Endometrial microvascular endothelial cells (primary cell): Measurements from ENCODE around the gene OTOF. TPM values are rescaled to one million over a fixed set of nuclear protein-coding genes. Genes with fewer than 3 reads are reported as not detected.

Experiments used
- in situ Hi-C: cut with HindIII; loops from 2 replicates; pipeline ENCODE4 v1.10.0; 2017; ENCODE audit warnings: low sequenced_read_pairs, low pct_unique_long_range_greater_than_20kb; ENCODE audit errors: inconsistent ontology term
- total RNA-seq: library from RNA; depleted of rRNA; stranded (reverse); fragments of >200 nt; gene quantifications from one replicate; pipeline ENCODE4 v1.2.3, GENCODE V29; 2015; ENCODE audit errors: inconsistent ontology term

Gene OTOF
- total RNA-seq, 1 donor from 2014 or later: not detected

DNA sequence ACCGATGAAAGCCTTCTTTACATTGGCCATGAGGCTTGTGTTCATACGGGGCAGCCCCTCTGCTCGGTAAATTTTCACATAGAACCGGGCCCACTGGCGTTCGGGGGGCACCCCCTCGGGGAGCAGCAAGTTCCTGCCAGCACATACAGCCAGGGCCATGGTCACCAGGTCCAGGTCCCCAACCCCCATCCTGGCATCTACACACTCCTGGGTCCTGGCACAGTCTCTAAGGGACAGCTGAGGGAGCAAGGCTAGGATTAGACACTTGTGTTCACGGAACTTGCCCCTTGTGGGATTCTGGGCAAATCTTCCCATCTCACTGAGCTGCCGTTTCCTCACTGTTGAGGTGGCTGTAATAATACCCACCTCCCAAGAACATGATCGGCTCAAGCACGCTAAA is 5.6 kb upstream of the OTOF start:
- in situ Hi-C loops: no loop called here

DNA sequence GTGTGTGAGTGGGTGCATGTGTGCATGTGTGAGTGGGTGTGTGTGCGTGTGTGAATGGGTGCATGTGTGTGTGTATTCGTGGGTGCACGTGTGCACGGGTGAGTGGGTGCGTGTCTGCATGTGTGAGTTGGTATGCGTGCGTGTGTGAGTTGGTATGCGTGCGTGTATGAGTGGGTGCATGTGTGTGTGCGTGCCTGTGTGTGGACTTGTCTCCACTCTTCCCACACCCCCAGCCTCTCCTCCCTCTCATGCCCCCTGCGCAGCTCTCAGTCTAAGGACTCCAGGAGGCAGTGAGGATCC is 5.1 kb upstream of the OTOF start:
- in situ Hi-C loops: no loop called here

DNA sequence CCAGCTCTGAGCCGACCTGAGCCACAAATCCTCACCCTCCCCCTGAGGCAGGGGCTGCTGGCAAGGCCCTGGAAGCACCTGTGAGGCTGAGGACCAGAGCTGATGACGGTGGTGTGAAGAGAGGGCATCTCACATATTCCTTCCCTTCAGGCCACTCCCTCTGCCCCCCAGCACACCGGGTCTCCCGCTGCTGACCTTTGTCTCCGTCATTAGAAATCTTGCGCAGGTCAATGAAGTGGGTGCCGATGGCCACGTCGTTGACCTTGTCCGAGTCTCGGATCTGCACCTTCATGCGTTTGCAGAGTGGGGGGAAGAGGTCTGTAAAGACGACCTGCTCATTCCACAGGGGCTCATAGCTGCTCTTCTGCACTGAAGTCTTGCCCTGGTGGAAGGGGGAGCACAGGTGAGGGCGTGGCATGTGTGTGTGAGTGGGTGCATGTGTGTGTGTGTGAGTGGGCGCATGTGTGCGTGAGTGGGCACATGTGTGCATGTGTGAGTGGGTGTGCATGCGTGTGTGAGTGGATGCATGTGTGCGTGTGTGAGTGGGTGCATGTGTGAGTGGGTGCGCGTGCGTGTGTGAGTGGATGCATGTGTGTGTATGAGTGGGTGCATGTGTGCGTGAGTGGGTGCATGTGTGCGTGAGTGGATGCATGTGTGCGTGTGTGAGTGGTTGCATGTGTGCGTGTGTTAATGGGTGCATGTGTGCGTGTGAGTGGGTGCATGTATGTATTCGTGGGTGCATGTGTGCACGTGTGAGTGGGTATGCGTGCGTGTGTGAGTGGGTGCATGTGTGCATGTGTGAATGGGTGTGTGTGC is 4.5 kb upstream of the OTOF start:
- in situ Hi-C loops: no loop called here

DNA sequence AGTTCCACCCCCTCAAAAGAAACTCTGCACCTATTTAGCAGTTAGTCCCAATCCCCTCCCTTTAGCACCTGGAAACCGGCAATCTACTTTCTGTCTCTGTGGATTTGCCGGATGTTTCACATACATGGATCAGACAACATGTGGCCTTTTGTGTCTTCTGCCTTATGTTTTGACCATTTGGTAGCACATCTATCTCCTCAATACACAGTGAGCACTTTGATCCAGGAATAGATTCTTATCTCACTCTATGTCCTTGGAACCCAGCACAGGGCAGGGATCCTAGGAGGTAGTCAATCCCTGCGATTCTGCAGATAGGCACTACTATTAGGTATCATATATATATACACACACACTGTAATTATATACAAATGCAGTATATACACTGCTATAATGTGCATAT is 3.8 kb upstream of the OTOF start:
- in situ Hi-C loops: no loop called here

DNA sequence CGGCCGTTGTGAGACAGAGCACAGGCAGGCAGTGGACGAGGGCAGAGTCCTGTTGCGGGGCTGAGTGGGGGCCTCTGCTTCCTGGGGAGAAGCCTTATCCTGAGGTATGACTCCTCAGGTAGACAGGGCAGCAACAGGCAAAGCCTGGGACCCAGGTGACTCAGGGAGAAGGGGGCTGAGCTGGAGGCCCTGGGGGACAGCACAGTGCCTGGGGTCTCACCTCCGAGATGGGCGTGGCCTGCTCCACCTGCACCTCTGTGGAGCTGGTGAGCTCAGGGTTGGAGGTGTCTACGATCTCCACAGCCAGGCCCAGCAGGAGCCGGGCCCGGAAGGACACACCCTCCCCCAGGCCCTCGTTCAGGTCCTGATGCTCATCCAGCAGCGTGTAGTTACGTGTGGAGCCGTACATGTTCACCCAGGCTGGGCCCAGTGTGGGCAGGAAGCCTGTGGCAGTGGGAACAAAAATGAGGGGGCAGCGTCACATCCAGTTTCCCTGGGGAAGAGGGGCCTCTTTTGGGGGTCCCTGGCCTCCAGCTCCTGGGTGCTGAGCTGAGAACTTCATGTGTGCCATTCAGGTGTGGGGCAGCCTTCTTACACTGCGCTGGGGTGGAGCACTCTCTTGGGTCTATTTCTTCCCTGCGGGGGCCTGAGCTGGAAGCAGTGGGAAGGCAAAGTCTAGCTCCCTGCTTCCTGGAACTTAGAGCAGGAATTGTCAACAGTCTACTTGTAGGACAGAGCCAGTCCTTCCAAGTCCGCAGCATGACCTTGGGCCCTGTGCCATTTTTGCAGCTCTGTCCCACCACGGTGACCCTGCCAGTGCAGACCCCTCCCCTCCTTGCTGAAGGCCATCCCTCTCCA is 2.9 kb upstream of the OTOF start:
- in situ Hi-C loops: no loop called here

DNA sequence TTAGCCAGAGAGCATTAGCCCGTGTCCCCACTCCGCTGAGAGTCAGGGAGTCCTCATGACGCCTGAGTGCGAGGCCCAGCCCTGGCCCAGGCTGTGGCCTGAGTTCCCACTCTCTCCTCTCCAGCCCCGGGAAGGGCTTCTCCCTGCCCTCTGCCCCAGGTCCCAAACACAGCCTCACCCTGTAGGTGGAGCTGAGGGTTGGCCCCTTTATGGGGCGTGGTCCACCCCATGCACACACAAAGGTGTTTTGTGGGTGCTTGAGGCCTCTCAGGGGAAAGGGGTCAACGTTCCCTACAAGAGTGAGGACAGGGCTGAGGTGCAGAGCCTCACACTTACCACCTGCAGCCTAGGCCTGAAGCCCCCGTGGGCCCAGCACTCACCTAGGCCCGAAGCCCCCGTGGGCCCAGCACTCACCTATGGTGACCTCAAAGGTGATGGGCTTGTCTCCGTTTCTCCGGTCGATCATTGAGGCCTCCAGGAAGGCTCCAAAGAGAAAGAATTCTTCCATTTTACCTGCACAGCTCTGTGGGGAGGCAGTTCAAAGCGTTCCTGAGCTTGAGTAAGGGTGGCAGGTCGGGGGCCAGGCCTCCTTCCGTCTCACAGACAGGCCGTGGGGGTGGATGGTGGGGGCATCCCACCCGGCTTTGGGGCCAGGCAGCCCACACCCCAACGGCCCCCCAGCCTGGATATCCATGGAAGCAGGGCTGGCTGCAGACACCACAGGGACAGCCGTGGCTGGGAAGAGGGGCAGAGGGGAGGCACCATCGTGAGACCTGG is 2.1 kb upstream of the OTOF start:
- in situ Hi-C loops: no loop called here

DNA sequence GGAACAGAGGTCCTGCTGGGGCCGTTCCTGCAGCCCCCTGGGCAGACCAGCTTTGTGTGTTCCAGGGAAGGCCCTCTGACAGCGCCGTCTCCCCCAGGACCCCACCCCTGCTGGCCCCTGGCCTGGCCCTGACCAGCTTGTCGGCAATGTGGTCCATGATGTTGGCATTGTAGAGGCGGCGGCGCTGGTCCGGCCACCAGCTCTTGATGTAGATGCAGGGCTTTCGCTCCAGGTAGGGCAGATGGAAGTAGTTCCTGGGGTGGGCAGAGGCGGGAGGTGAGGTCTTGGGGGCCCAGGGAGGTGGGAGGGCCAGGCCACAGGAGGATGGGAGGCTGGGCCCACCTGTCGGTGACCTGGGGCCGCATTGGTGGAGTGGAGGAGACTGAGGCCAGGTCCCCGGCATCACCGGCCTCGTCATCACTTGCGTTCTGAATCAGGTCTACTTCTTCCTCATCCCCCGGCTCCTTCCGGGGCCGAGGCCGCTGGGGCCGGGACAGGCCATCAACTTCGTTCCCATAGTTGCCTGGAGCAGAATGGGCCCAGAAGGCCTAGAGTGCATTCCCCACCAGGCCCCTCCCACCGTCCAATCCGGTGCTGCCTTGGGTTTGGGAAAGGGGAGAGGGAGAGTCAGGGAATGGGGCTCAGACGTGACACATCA is 1.3 kb upstream of the OTOF start:
- in situ Hi-C loops: no loop called here

DNA sequence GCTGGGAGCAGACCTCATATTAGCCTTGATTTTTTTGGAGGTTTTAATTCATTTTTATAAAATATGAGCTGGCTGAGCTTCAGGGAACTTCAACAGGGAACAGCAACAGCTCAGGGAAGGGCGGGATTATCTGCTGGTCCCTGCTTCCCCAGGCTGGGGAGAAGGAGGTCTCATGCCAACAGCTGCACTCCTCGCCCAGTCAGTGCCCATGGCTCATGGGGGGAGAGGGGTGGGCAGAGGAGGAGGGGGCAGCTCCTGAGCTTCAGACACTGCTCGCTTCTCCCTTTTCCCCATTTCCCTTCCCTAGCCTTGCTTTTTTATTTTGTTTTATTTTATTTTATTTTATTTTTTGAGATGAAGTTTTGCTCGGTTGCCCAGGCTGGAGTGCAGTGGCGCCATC is 442 bp upstream of the OTOF start:
- in situ Hi-C loops: no loop called here

DNA sequence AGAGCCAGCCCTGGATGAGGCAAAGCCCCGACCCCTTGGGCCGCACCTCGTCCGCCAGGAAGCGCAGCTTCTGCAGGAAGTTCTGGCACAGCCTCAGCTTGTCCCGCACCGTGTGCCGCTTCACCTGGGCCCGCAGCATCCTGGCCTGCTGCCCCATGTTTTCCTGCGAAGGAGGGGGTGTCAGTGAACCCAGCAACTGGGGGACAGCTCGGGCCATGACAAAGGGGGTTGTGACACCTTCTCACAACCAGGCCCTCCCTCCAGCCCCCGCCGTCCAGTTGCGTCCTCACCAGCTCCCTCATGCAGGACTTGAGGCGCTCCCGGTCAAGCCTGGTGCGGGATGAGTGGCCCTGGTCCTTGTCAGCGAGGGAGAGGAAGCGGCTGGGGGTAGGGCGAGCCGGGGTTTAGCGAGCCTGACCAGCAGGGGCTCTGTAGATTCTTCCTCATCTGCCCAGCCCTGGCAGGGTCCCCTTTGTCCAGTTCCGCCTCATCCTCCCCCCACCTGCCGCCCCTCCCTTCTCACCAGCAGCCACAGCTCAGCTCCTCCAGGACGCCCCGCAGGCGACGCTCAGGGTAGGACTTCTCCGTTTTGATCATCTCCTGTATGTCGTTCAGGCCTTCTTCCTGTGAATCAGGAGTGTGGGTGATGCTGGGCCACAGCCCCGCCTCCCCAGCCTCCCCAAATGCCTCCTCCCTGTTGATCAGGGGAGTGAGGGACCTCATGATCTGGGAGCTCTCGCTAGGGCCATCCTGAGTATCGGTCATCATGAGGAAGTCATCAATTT is 606 bp downstream of the OTOF start:
- in situ Hi-C loops: no loop called here

DNA sequence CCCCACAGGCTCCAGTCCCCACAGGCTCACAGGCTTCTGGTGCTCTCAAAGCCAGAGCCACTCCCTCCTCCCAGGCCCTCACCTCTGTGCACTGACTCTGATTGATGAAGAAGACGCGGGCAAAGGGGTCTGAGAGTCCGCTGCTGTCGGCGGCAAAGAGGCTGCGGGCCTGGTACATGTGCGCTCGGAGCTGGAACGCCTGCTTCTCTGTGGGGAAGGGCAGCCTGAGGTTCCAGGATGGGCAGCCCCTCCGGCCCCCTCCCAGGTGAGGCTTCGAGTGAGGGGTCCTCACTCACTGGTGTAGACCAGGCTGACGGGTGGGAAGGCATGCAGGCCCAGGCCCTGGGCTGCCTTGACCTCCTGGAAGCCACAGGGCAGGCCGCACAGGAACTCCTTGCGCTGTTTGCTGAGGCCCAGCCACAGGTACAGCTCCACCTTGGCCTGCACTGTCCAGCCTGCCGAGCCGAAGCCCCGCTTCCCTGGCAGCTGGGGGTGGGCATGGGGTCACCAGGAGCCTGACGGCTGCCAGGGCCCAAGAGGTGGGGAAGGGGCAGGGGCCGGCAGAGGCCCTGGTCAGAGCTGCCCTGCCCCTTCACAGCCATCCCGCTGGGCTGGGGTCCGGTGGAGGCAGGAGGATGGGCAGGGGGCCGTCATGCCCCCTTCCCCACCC is 2.0 kb downstream of the OTOF start:
- in situ Hi-C loops: no loop called here

DNA sequence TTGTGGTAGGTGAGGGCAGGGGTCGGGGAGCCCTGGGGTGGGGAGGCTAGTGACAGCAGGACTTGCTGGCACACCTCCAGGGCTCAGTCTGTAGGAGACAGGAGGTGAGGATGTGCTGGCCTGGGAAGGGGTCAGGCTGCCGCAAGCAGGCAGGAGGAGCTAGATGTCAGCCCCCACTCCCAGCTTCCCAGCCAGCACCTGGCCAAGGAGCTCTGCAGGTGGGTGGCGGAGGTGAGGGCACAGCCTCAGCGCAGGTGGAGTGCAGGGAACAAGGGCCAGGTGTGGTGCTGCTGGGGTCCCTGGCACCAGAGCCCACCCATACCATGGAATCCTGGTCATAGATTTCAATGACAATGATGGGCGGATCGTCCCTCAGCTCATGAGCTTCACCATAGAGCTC is 2.9 kb downstream of the OTOF start:
- in situ Hi-C loops: no loop called here

DNA sequence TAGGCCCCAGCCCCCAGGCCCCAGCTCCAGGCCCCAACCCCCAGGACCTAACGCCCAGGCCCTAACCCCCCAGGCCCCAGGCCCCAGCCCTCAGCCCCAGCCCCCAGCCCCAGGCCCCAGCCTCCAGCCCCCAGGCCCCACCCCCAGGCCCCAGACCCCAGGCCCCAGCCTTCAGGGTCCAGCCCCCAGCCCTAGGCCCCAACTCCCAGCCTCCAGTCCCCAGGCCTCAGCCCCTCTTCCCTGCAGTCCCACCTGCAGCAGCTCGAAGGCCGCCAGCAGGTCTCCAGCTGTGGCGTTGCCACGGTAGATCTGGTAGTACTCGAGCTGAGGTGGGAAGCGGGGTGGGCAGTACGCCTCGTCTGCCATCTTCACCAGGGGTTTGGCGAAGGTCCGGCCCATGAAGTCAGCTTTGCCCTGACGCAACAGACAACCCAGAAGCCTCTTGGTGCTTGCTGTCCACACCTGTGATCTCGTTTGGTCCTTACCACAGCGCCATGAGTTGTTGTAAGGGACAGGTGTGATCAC is 3.6 kb downstream of the OTOF start:
- in situ Hi-C loops: no loop called here

DNA sequence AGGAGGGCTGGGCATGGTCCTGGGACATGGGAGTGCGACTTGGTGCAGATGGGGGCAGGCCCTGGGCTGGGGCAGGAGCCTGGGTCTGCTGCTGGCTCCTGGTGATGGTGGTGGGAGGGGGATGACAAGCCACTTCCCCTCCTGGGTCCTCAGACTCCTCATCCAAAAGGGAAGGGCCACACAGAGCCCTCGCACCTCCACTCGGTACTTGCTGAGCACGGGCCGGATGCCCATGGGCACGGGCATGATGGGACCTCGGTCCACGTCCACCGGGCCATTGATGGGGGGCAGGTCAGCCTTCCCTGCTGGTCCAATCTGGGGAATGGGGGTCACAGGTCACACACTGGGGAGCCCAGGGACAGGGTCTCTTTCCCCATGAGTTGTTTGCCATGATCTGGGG is 4.1 kb downstream of the OTOF start:
- in situ Hi-C loops: no loop called here

DNA sequence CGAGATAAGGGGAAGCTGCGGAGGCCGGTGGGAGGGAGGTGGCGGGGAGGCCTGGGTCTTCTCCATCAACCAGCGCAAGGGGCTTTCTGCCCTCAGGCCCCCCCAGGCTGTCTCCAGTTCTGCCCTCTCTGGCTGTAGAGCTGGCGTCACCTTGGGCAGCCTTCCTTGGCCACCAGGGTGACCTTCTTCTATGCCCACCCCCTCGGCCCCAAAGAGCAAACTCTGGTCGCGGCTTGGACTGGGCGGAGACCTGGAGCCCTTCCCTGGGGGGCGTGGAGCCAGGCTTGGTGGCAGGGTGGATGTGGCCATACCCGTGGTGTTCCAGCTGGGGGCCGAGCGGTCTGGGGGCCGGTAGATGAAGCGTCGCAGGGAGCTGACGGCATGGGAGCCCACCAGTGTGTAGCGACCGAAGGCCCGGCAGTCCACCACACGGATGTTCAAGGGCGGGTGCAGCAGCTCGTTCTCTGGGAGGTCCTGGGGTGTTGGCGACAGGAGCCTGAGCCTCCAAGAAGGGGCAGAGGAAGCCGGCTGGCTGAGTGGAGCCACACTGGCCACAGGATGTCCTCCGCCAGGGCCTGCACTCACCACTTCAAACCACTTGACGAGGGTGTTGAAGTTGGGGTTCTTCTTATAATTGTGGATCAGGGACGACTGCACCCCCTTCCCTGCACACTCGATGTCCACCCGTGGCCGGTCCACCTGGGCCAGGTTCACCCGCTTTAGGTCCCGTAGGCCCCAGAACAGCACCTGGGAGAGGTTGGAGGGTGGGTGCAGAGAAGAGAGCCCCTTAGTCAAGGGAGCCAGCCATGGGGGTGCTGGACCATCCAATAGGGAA is 4.9 kb downstream of the OTOF start:
- in situ Hi-C loops: no loop called here

DNA sequence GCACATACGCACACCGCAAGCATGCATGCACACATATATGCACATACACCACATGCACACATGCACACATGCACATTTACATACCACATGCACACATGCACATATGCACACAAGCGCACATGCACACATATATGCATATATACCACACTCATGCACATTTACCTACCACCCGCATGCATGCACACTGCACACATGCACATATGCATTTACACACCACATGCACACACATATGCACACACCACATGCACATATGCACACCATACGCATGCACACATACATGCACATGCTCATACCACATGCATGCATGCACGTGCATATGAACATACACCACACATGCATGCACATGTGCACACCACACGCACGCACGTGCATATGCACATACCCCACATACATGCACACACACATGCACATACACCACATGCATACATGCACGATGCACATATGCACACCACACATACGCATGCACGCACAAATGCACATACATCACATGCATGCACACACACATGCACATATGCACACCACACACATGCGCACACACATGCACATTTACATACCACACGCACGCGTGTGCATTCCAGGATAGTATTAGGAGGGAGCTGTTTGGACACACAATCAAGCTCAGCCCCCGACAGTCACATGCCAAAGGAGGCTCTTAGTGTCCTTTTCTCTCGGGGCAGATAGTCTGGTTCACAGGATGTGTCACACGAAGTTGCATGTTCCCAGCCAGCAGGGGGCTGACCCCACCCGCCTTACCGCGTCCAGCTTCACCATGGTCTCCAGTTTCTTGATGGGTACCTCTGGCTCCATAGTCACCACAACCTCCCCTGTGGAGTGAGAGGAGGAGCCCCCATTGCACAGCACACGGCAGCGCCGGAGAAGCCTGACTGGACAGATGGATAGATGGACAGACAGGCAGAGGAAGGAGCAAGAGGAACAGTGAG is 5.9 kb downstream of the OTOF start:
- in situ Hi-C loops: no loop called here

DNA sequence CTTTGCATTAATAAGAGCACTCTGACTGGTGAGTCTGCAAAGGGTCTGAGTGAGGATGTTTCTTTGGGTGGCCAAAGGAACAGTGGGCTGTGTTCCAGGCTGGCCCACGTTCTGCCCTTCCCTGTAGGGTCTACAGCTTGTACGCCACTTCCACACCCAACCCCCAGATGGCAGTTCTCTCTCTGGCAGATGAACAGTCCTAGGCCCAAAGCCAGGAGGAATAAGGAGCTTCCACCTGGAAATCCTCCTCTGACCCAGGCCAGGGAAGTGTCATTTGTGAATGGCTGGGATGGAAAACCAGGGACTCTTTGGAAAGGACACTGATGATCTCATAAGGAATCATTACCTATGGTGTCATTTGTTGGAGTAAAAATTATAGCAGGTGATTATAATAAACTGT is 6.6 kb downstream of the OTOF start:
- in situ Hi-C loops: no loop called here
